Nephron (organoid): ENCODE measurements around the gene PCDHA3.
"Not testable (repeated sequence)": the region's sequence is repeated elsewhere in the genome, so short reads cannot be mapped to it uniquely, and the experiment has no call there.

Experiments used
- H3K27ac Mint-ChIP-seq, 3 experiments: 2 replicates each; pipeline ENCODE4 v1.8.0; 2020; ENCODE audit warnings: mixed read lengths in 3 of 3, mild to moderate bottlenecking in 2 of 3, moderate library complexity in 1 of 3
- H3K27me3 Mint-ChIP-seq: 2 replicates; pipeline ENCODE4 v1.8.0; 2021; ENCODE audit warnings: low read depth, mild to moderate bottlenecking, moderate library complexity, mixed read lengths
- H3K36me3 Mint-ChIP-seq: 2 replicates; pipeline ENCODE4 v1.8.0; 2020; ENCODE audit warnings: low read depth, mixed read lengths
- H3K4me1 Mint-ChIP-seq: 2 replicates; pipeline ENCODE4 v1.8.0; 2020; ENCODE audit warnings: mixed read lengths
- H3K4me3 Mint-ChIP-seq, 3 experiments: 2 replicates each; pipeline ENCODE4 v1.8.0; 2020; ENCODE audit warnings: mild to moderate bottlenecking in 3 of 3, mixed read lengths in 3 of 3, moderate library complexity in 2 of 3
- H3K9me3 Mint-ChIP-seq: 2 replicates; pipeline ENCODE4 v1.8.0; 2020; ENCODE audit warnings: mixed read lengths
- CTCF ChIP-seq, 3 experiments: fragments of 200-600 bp; sonication (generic); IDR thresholded peaks; one replicate each; pipeline ENCODE4 v1.5.0; 2021; ENCODE audit warnings: antibody characterized with exemption in 3 of 3; ENCODE audit not compliant: unreplicated experiment in 3 of 3

The PCDHA3 gene

GRCh38 chr5:140785905-140786686 is 14.8 kb upstream of the PCDHA3 start, which contains the start of gene PCDHA1:
TSS of gene PCDHA1 (plus strand) at chr5:140786140.
- no peak within 1 kb of the TSS for H3K4me3 Mint-ChIP-seq
- no peaks in the 10 kb centered on the region for H3K4me1 Mint-ChIP-seq
- H3K9me3 Mint-ChIP-seq: peaks cover 52% of the 10 kb centered on the region
- H3K36me3 Mint-ChIP-seq: peaks cover 15% of the 10 kb centered on the region
- no peaks in the 10 kb centered on the region for H3K27me3 Mint-ChIP-seq
- H3K27ac Mint-ChIP-seq: no peak within 1 kb of the TSS
- no peak for TF ChIP-seq CTCF (IDR thresholded peaks at IDR 0.05; ENCODE audit: unreplicated experiment in 3 of 3)

- H3K4me1 Mint-ChIP-seq, H3K27me3 Mint-ChIP-seq, H3K4me3 Mint-ChIP-seq, H3K27ac Mint-ChIP-seq: not testable (repeated sequence)
- Mint-ChIP-seq H3K9me3 (peaks cover 54% of the 10 kb centered on the region), H3K36me3 (peaks cover 15% of the 10 kb centered on the region)
Measured at GRCh38 chr5:140787422-140787821, 13.4 kb upstream of the PCDHA3 start.

GRCh38 chr5:140787849-140788504 is 12.9 kb upstream of the PCDHA3 start:
- not testable (repeated sequence) for H3K4me1 Mint-ChIP-seq
- peaks cover 54% of the 10 kb centered on the region for H3K9me3 Mint-ChIP-seq

GRCh38 chr5:140791089-140791488 is 9.8 kb upstream of the PCDHA3 start:
- no peak for TF ChIP-seq CTCF (IDR thresholded peaks at IDR 0.05; ENCODE audit: unreplicated experiment in 3 of 3)

More at GRCh38 chr5:140787849-140788504, 12.9 kb upstream of the PCDHA3 start:
- peaks cover 16% of the 10 kb centered on the region for H3K36me3 Mint-ChIP-seq
- H3K27me3 Mint-ChIP-seq, H3K4me3 Mint-ChIP-seq, H3K27ac Mint-ChIP-seq: not testable (repeated sequence)

GRCh38 chr5:140794595-140795258 is 6.1 kb upstream of the PCDHA3 start, which contains the start of gene PCDHA2:
TSS of gene PCDHA2 (plus strand) at chr5:140794852.
- H3K4me1 Mint-ChIP-seq: no peaks in the 10 kb centered on the region
- H3K27me3 Mint-ChIP-seq: no peaks in the 10 kb centered on the region
- peak within 1 kb of the TSS in 1 of 3 experiments; percentile 67 for H3K27ac Mint-ChIP-seq
- H3K36me3 Mint-ChIP-seq: peaks cover 36% of the 10 kb centered on the region
- no peak for TF ChIP-seq CTCF (IDR thresholded peaks at IDR 0.05; ENCODE audit: unreplicated experiment in 3 of 3)
- H3K4me3 Mint-ChIP-seq: peak within 1 kb of the TSS; percentile 78 to 89 (median 86)
- H3K9me3 Mint-ChIP-seq: peaks cover 53% of the 10 kb centered on the region

More at GRCh38 chr5:140791089-140791488, 9.8 kb upstream of the PCDHA3 start:
- Mint-ChIP-seq H3K36me3 (peaks cover 32% of the 10 kb centered on the region), H3K4me3 (no peak overlapping the region), H3K9me3 (peaks cover 61% of the 10 kb centered on the region), H3K27ac (no peak overlapping the region), H3K27me3 (no peaks in the 10 kb centered on the region), H3K4me1 (no peaks in the 10 kb centered on the region)

GRCh38 chr5:140795259-140795641 is 5.6 kb upstream of the PCDHA3 start:
- no peak for TF ChIP-seq CTCF (IDR thresholded peaks at IDR 0.05; ENCODE audit: unreplicated experiment in 3 of 3)
- Mint-ChIP-seq H3K36me3 (peaks cover 41% of the 10 kb centered on the region), H3K4me1 (no peaks in the 10 kb centered on the region), H3K4me3 (peak overlapping the region; percentile 78 to 89 (median 86)), H3K27me3 (no peaks in the 10 kb centered on the region), H3K27ac (peak overlapping the region in 1 of 3 experiments; percentile 67), H3K9me3 (peaks cover 55% of the 10 kb centered on the region)

- not testable (repeated sequence) for H3K27me3 Mint-ChIP-seq, H3K27ac Mint-ChIP-seq, H3K4me1 Mint-ChIP-seq, H3K4me3 Mint-ChIP-seq
- Mint-ChIP-seq H3K9me3 (peaks cover 55% of the 10 kb centered on the region), H3K36me3 (peaks cover 50% of the 10 kb centered on the region)
Measured at GRCh38 chr5:140796072-140796717, 4.7 kb upstream of the PCDHA3 start.
